IMR-90 (cell line): Measurements from ENCODE around the gene CPLX1. TPM values are rescaled to one million over a fixed set of nuclear protein-coding genes. Genes with fewer than 3 reads are reported as not detected.

Experiments used
- ATAC-seq: fragments of 200-7000 bp; cut with Tn5 transposase; 2 replicates; pipeline ENCODE4 v1.9.1; 2020; ENCODE audit warnings: low read depth, mild to moderate bottlenecking, moderate library complexity
- BruUV-seq: library from RNA; stranded (reverse); fragments of 400-500 nt; replicated peaks from 2 replicates; lab custom pipeline; 2021; lab: Mats Ljungman, UMichigan
- CTCF ChIA-PET: fragments of 300-600 bp; formaldehyde crosslinking; extraction: SDS; loops from one replicate; lab custom pipeline; 2021; ENCODE audit warnings: antibody characterized with exemption; lab: Yijun Ruan, JAX
- POLR2A ChIA-PET: fragments of 300-600 bp; sonication (Branson Sonifier 250); formaldehyde crosslinking; loops from one replicate; lab custom pipeline; 2022; ENCODE audit warnings: antibody characterized with exemption; ENCODE audit not compliant: unreplicated experiment; lab: Charles Lee
- DNase-seq: peaks from one replicate; pipeline ENCODE4 v3.0.0; 2013
- H2AFZ ChIP-seq: replicated peaks from 2 replicates; pipeline ENCODE3; 2013; ENCODE audit warnings: low read length, mild to moderate bottlenecking; ENCODE audit not compliant: poor library complexity
- H2AK5ac ChIP-seq: 2 replicates; pipeline ENCODE4 v1.6.1; 2013; ENCODE audit warnings: low read depth, low read length, inconsistent platforms
- H2AK9ac ChIP-seq: replicated peaks from 2 replicates; pipeline ENCODE3; 2013; ENCODE audit warnings: mild to moderate bottlenecking, low read depth, low read length, moderate library complexity; ENCODE audit not compliant: poor library complexity
- H2BK120ac ChIP-seq: 2 replicates; pipeline ENCODE4 v1.6.1; 2013; ENCODE audit warnings: low read depth, low read length, inconsistent platforms
- H2BK15ac ChIP-seq: 3 replicates; pipeline ENCODE4 v1.6.1; 2013; ENCODE audit warnings: low read depth, low read length, inconsistent platforms
- H2BK20ac ChIP-seq: 2 replicates; pipeline ENCODE4 v1.6.1; 2013; ENCODE audit warnings: low read depth, mild to moderate bottlenecking, inconsistent platforms, low read length, moderate library complexity
- H2BK5ac ChIP-seq: 2 replicates; pipeline ENCODE4 v1.6.1; 2013; ENCODE audit warnings: mild to moderate bottlenecking, low read depth, low read length, inconsistent platforms; ENCODE audit not compliant: poor library complexity, severe bottlenecking
- H3K14ac ChIP-seq: replicated peaks from 2 replicates; pipeline ENCODE4 v1.6.1; 2013; ENCODE audit warnings: low read depth, low read length, inconsistent platforms
- H3K18ac ChIP-seq: 2 replicates; pipeline ENCODE4 v1.6.1; 2013; ENCODE audit warnings: low read depth, low read length, control low read depth
- H3K23ac ChIP-seq: 2 replicates; pipeline ENCODE4 v1.6.1; 2013; ENCODE audit warnings: low read depth, low read length, inconsistent platforms
- H3K27ac ChIP-seq: 2 replicates; pipeline ENCODE4 v1.5.1; 2013; ENCODE audit warnings: mild to moderate bottlenecking, control low read depth, low read length; ENCODE audit not compliant: insufficient read depth
- H3K27me3 ChIP-seq: 2 replicates; pipeline ENCODE4 v1.6.1; 2013; ENCODE audit warnings: low read length; ENCODE audit not compliant: control insufficient read depth, insufficient read depth
- H3K36me3 ChIP-seq: 2 replicates; pipeline ENCODE4 v1.6.1; 2013; ENCODE audit warnings: low read length, mixed read lengths; ENCODE audit not compliant: control insufficient read depth, insufficient read depth
- H3K4ac ChIP-seq: 2 replicates; pipeline ENCODE4 v1.6.1; 2013; ENCODE audit warnings: low read depth, low read length, inconsistent platforms
- H3K4me1 ChIP-seq: 2 replicates; pipeline ENCODE4 v1.6.1; 2013; ENCODE audit warnings: low read length, mixed read lengths; ENCODE audit not compliant: control insufficient read depth, insufficient read depth
- H3K4me2 ChIP-seq: 2 replicates; pipeline ENCODE4 v1.6.1; 2013; ENCODE audit warnings: low read depth, mild to moderate bottlenecking, control low read depth, low read length, moderate library complexity
- H3K4me3 ChIP-seq: 2 replicates; pipeline ENCODE4 v1.5.1; 2013; ENCODE audit warnings: low read depth, mild to moderate bottlenecking, control low read depth, low read length, moderate library complexity; ENCODE audit not compliant: insufficient read depth
- H3K56ac ChIP-seq: 2 replicates; pipeline ENCODE4 v1.6.1; 2013; ENCODE audit warnings: low read length, inconsistent platforms; ENCODE audit not compliant: insufficient read depth; ENCODE audit errors: extremely low read depth
- H3K79me1 ChIP-seq, 2 experiments: 2 replicates each; pipeline ENCODE4 v1.6.1; 2013; ENCODE audit warnings: low read length in 2 of 2, inconsistent platforms in 1 of 2, low read depth in 1 of 2
- H3K9ac ChIP-seq: 2 replicates; pipeline ENCODE4 v1.6.1; 2013; ENCODE audit warnings: low read depth, low read length, control low read depth
- H3K9me1 ChIP-seq: 2 replicates; pipeline ENCODE4 v1.6.1; 2013; ENCODE audit warnings: low read length, inconsistent platforms; ENCODE audit not compliant: insufficient read depth
- H3K9me3 ChIP-seq: 2 replicates; pipeline ENCODE4 v1.6.1; 2013; ENCODE audit warnings: low read length; ENCODE audit not compliant: control insufficient read depth, insufficient read depth
- H4K20me1 ChIP-seq: 2 replicates; pipeline ENCODE4 v1.6.1; 2013; ENCODE audit warnings: low read length, inconsistent platforms; ENCODE audit not compliant: insufficient read depth
- H4K5ac ChIP-seq: 2 replicates; pipeline ENCODE4 v1.6.1; 2013; ENCODE audit warnings: mild to moderate bottlenecking, low read depth, low read length, control low read depth
- H4K8ac ChIP-seq, 2 experiments: 2 replicates each; pipeline ENCODE4 v1.6.1; 2013; ENCODE audit warnings: low read depth in 2 of 2, low read length in 2 of 2, control low read depth in 1 of 2, inconsistent platforms in 1 of 2
- H4K91ac ChIP-seq: 2 replicates; pipeline ENCODE4 v1.6.1; 2013; ENCODE audit warnings: low read depth, low read length, inconsistent platforms; ENCODE audit not compliant: insufficient read depth
- BHLHE40 ChIP-seq: fragments of 150-350 bp; IDR thresholded peaks from 2 replicates; pipeline ENCODE4 v1.6.1; 2016; ENCODE audit warnings: mild to moderate bottlenecking, low read depth, low read length
- CHD1 ChIP-seq: IDR thresholded peaks from 2 replicates; pipeline ENCODE4 v1.6.1; 2012; ENCODE audit warnings: low read depth, low read length, improper control_type of control experiment
- FOS ChIP-seq: fragments of 150-350 bp; IDR thresholded peaks from 2 replicates; pipeline ENCODE4 v1.6.1; 2016; ENCODE audit warnings: low read depth, low read length
- MAFK ChIP-seq: IDR thresholded peaks from 2 replicates; pipeline ENCODE4 v1.6.1; 2012; ENCODE audit warnings: low read depth, low read length, improper control_type of control experiment
- MAZ ChIP-seq: IDR thresholded peaks from 2 replicates; pipeline ENCODE4 v1.6.1; 2012; ENCODE audit warnings: low read depth, mild to moderate bottlenecking, low read length, improper control_type of control experiment, moderate library complexity, borderline replicate concordance
- MXI1 ChIP-seq: IDR thresholded peaks from 2 replicates; pipeline ENCODE4 v1.6.1; 2012; ENCODE audit warnings: low read depth, mild to moderate bottlenecking, low read length, moderate library complexity, borderline replicate concordance
- NFE2L2 ChIP-seq: fragments of 150-350 bp; IDR thresholded peaks from 2 replicates; pipeline ENCODE4 v1.6.1; 2016; ENCODE audit warnings: low read depth, mild to moderate bottlenecking, low read length
- RAD21 ChIP-seq: IDR thresholded peaks from 2 replicates; pipeline ENCODE4 v1.6.1; 2012; ENCODE audit warnings: low read length, improper control_type of control experiment
- RCOR1 ChIP-seq: IDR thresholded peaks from 2 replicates; pipeline ENCODE4 v1.6.1; 2012; ENCODE audit warnings: mild to moderate bottlenecking, low read length, improper control_type of control experiment; ENCODE audit not compliant: insufficient replicate concordance
- WGBS, 2 experiments: methylation state at CpG; one replicate each; pipeline versions ENCODE4 v1.1.5 to v1.1.7; 2013; ENCODE audit warnings: missing lambda C conversion rate in 2 of 2; ENCODE audit not compliant: insufficient read length in 1 of 2; ENCODE audit errors: extremely low coverage in 2 of 2; 5-methylcytosine and 5-hydroxymethylcytosine counted together
- dilution Hi-C: fragments of 300-500 bp; cut with HindIII; formaldehyde crosslinking; loops from one replicate; pipeline ENCODE4 v1.14.3; 2018; ENCODE audit warnings: low sequenced_read_pairs; ENCODE audit not compliant: unreplicated experiment
- in situ Hi-C: fragments of 300-500 bp; cut with MboI; formaldehyde crosslinking; loops from 3 replicates; pipeline ENCODE4 v1.14.3; 2019; ENCODE audit warnings: low sequenced_read_pairs, inconsistent platforms, mixed read lengths
- intact Hi-C: fragments of 100-400 bp; cut with micrococcal nuclease; formaldehyde crosslinking; loops from 2 replicates; pipeline ENCODE4 v1.10.0; 2022
- polyA plus RNA-seq, 3 experiments: library from polyadenylated mRNA; depleted of rRNA; stranded (reverse); fragments of >200 nt; gene quantifications; 2 replicates each; pipeline ENCODE4 v1.2.3, GENCODE V29; 2012; ENCODE audit warnings: low replicate concordance in 1 of 3
- total RNA-seq: library from RNA; depleted of rRNA; stranded (reverse); fragments of >200 nt; gene quantifications from 2 replicates; pipeline ENCODE4 v1.2.3, GENCODE V29; 2012
- TF ChIP-seq, protein P1 (sequence below): fragments of 150-350 bp; IDR thresholded peaks from 2 replicates; pipeline ENCODE4 v1.6.1; 2016; ENCODE audit warnings: low read depth, mild to moderate bottlenecking, low read length, moderate library complexity, borderline replicate concordance

Gene CPLX1
- total and polyA plus RNA-seq, 2 of the 4 experiments (the other 2 are of a cell fraction) = 0.05 TPM; not detected in 1

DNA sequence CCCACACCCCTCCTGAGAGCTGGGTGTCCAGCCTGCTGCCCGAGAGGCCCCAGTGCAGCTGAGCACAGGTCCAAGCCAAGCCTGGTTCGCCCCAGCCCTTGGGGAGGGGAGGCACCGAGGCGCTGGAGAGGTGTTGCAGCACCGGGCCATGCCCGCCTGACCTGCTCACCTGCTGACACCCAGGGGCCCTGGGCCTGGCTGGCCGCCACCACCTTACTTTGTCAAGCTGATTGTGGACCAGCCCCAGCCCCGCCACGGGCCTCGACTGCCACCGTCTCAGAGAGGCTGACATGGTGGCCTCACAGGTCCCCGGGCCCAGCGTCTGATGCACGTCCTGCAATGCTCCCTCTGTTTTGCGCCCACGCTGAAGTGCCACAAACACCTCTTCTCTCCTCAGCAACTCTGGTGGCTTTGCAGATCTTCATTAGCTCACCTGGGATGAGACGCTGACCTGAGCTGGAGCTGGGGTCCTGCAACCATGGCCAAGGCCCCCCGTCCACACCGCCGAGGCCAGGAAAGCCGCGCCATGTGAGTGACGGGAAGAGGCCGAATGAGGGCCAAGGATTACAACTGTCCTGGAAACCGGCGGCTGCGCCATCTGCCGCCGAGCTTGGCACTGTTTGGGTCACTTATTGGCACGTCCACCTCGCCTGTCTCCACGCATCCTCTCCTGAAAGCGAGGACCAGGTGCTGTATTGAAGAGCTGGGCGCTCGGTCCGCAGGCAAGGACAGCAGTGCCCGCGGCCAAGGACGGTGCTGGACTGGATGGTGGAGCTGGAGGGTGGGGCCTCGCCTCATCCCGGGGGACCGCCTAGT lies 7.6 kb downstream of the CPLX1 start:
- ATAC-seq (no peak), DNase-seq (no peak)
- H2BK20ac ChIP-seq = no peak overlapping the region
- no peak overlapping the region for H3K27ac ChIP-seq
- H3K23ac ChIP-seq = no peak overlapping the region
- no peak overlapping the region for H3K9ac ChIP-seq
- no peaks in the 10 kb centered on the region for H4K20me1 ChIP-seq
- H4K8ac ChIP-seq = no peak overlapping the region
- H4K5ac ChIP-seq = no peak overlapping the region
- dilution Hi-C loops = no loop called here
- peaks cover 4% of the 10 kb centered on the region for H3K9me3 ChIP-seq
- H2AFZ ChIP-seq = no peak overlapping the region
- H4K91ac ChIP-seq = no peak overlapping the region
- H3K4me3 ChIP-seq = no peak overlapping the region
- H2BK120ac ChIP-seq = no peak overlapping the region
- H2AK5ac ChIP-seq = no peak overlapping the region
- H3K4me1 ChIP-seq = no peaks in the 10 kb centered on the region
- CTCF ChIA-PET = no interaction called here
- intact Hi-C loops = no loop called here
- TF ChIP-seq BHLHE40 = no peak
- TF ChIP-seq RAD21 = no peak
- TF ChIP-seq NFE2L2 = no peak
- no peak for TF ChIP-seq RCOR1
- TF ChIP-seq, protein P1, sequence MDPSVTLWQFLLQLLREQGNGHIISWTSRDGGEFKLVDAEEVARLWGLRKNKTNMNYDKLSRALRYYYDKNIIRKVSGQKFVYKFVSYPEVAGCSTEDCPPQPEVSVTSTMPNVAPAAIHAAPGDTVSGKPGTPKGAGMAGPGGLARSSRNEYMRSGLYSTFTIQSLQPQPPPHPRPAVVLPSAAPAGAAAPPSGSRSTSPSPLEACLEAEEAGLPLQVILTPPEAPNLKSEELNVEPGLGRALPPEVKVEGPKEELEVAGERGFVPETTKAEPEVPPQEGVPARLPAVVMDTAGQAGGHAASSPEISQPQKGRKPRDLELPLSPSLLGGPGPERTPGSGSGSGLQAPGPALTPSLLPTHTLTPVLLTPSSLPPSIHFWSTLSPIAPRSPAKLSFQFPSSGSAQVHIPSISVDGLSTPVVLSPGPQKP = no peak
- no peak for TF ChIP-seq CHD1
- no peak for TF ChIP-seq MXI1
- no peak for TF ChIP-seq MAZ
- no peak for TF ChIP-seq FOS
- no peak for TF ChIP-seq MAFK
- H2AK9ac ChIP-seq = no peak overlapping the region
- no peak overlapping the region for H3K14ac ChIP-seq
- no peak overlapping the region for H3K56ac ChIP-seq
- POLR2A ChIA-PET = no interaction called here
- no peak overlapping the region for H3K4ac ChIP-seq
- no peak overlapping the region for H3K18ac ChIP-seq
- H2BK15ac ChIP-seq = no peak overlapping the region
- 82% methylated on average over 22 of the region's 42 CpGs; no CpG with 5 or more reads in 1 of the 2 experiments for WGBS, 2 experiments
- no peak overlapping the region for H2BK5ac ChIP-seq
- H3K79me1 ChIP-seq = no peaks in the 10 kb centered on the region
- in situ Hi-C loops = no loop called here
- no TSS peak for BruUV-seq
- H3K36me3 ChIP-seq = no peaks in the 10 kb centered on the region
- H3K4me2 ChIP-seq = no peak overlapping the region
- H3K9me1 ChIP-seq = no peaks in the 10 kb centered on the region
- H3K27me3 ChIP-seq = peaks cover 77% of the 10 kb centered on the region
